HFFc6 (cell line): ENCODE measurements around the gene ITGAX. TPM values are rescaled to one million over a fixed set of nuclear protein-coding genes. Genes with fewer than 3 reads are reported as not detected.

Experiments used
- DNase-seq: peaks from one replicate; pipeline ENCODE4 v3.0.0-alpha.2; 2018
- H3K27ac Mint-ChIP-seq: 2 replicates; pipeline ENCODE4 v1.8.0; 2020; ENCODE audit warnings: mild to moderate bottlenecking, mixed read lengths
- H3K27me3 Mint-ChIP-seq: 2 replicates; pipeline ENCODE4 v1.8.0; 2021; ENCODE audit warnings: mild to moderate bottlenecking, moderate library complexity, mixed read lengths; ENCODE audit not compliant: insufficient read depth
- H3K36me3 Mint-ChIP-seq: 2 replicates; pipeline ENCODE4 v1.8.0; 2021; ENCODE audit warnings: low read depth, mixed read lengths
- H3K4me1 Mint-ChIP-seq: 2 replicates; pipeline ENCODE4 v1.8.0; 2020; ENCODE audit warnings: low read depth, mixed read lengths
- H3K4me3 Mint-ChIP-seq: 2 replicates; pipeline ENCODE4 v1.8.0; 2020; ENCODE audit warnings: mild to moderate bottlenecking, moderate library complexity, mixed read lengths
- H3K9me3 Mint-ChIP-seq: 2 replicates; pipeline ENCODE4 v1.8.0; 2020; ENCODE audit warnings: mild to moderate bottlenecking, mixed read lengths
- total RNA-seq, 6 experiments: library from RNA; stranded (reverse); fragmentation: NEBNext Ultra II Directional; extraction: Animal tissue kit (Norgen Biotek cat#: 25700); gene quantifications; 2 replicates in 1 of 6; 3 replicates in 5 of 6; pipeline ENCODE4 v1.2.3, GENCODE V29; 2021
- TF ChIP-seq, protein P1 (sequence below): fragments of 200-600 bp; sonication (generic); IDR thresholded peaks from 2 replicates; pipeline ENCODE4 v1.5.0; 2021; ENCODE audit warnings: antibody characterized with exemption, mild to moderate bottlenecking

The ITGAX gene
- total RNA-seq, 6 experiments from 2014 or later, result not detected

DNA sequence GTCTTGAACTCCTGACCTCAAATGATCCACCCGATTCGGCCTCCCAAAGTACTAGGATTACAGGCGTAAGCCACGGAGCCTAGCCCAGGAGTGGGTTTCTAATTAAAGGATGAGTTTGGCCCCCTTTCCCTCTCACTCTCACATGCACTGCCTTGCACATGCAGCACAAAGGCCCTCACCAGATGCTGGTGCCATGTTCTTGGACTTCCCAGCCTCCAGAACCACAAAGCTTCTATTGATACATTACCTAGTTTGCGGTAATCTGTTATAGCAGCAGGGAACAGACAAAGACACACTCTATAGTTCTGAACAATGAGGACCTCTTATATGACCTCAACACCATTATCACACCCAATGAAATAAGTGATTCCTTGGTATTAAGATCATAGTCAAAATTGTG lies 20.3 kb downstream of the ITGAX start:
- Mint-ChIP-seq H3K9me3 (no peaks in the 10 kb centered on the region), H3K4me3 (no peak overlapping the region), H3K4me1 (no peaks in the 10 kb centered on the region), H3K27ac (no peak overlapping the region), H3K36me3 (no peaks in the 10 kb centered on the region), H3K27me3 (peaks cover 46% of the 10 kb centered on the region)
- TF ChIP-seq, protein P1, sequence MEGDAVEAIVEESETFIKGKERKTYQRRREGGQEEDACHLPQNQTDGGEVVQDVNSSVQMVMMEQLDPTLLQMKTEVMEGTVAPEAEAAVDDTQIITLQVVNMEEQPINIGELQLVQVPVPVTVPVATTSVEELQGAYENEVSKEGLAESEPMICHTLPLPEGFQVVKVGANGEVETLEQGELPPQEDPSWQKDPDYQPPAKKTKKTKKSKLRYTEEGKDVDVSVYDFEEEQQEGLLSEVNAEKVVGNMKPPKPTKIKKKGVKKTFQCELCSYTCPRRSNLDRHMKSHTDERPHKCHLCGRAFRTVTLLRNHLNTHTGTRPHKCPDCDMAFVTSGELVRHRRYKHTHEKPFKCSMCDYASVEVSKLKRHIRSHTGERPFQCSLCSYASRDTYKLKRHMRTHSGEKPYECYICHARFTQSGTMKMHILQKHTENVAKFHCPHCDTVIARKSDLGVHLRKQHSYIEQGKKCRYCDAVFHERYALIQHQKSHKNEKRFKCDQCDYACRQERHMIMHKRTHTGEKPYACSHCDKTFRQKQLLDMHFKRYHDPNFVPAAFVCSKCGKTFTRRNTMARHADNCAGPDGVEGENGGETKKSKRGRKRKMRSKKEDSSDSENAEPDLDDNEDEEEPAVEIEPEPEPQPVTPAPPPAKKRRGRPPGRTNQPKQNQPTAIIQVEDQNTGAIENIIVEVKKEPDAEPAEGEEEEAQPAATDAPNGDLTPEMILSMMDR, result no peak
- DNase-seq, result no peak

DNA sequence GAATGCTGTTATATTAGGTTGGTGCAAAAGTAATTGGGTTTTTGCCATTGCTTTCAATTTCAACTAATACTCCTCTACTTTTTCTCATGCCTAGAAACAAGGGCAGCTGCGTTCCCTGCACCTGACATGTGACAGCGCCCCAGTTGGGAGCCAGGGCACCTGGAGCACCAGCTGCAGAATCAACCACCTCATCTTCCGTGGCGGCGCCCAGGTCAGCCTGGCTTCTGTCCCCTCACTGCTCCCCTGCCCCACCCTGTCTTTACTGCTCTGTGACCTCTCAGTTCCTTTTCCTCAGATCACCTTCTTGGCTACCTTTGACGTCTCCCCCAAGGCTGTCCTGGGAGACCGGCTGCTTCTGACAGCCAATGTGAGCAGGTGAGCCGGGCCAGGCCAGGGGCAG lies 21.7 kb downstream of the ITGAX start:
- H3K4me3 Mint-ChIP-seq, result no peak overlapping the region
- H3K27me3 Mint-ChIP-seq, result peaks cover 58% of the 10 kb centered on the region
- H3K9me3 Mint-ChIP-seq, result no peaks in the 10 kb centered on the region

DNA sequence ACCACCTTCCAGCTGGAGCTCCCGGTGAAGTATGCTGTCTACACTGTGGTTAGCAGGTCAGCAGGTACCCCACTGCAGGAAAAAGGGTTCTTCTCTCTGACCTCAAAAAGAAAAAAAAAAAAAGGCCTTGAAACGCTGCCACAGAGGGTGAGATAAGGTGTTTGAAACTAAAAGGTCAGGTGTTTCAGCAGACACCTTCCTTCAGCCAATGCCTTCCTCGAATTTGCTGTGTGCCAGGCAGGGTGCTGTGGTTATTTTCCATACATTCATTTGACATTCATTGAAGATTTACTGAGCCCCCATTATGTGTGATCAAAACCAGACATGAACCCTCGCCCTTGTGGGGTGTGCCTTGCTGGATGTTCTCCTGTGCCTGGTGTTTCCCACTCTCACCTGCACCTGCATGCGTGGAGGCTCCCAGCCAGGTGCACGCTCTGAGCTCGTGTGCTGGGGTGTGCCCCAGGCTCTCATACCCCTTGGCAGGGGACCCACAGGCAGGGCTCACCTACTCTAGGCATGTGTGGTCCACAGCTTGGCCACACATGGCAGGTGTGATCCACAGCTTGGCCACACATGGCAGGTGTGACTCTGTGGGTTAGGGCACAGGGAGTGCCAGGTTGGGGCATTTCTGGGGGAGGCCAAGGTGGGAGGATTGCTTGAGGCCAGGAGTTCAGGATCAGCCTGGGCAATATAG lies 22.4 kb downstream of the ITGAX start:
- no peak for DNase-seq
- TF ChIP-seq, protein P1, result no peak
- no peaks in the 10 kb centered on the region for H3K4me1 Mint-ChIP-seq
- H3K4me3 Mint-ChIP-seq, result no peak overlapping the region
- H3K9me3 Mint-ChIP-seq, result no peaks in the 10 kb centered on the region
- peaks cover 57% of the 10 kb centered on the region for H3K27me3 Mint-ChIP-seq
- no peak overlapping the region for H3K27ac Mint-ChIP-seq
- H3K36me3 Mint-ChIP-seq, result no peaks in the 10 kb centered on the region

More for the DNA sequence above, 21.7 kb downstream of the ITGAX start:
- H3K36me3 Mint-ChIP-seq, result no peaks in the 10 kb centered on the region
- no peak overlapping the region for H3K27ac Mint-ChIP-seq
- no peaks in the 10 kb centered on the region for H3K4me1 Mint-ChIP-seq
- DNase-seq, result no peak
- TF ChIP-seq, protein P1, result no peak

DNA sequence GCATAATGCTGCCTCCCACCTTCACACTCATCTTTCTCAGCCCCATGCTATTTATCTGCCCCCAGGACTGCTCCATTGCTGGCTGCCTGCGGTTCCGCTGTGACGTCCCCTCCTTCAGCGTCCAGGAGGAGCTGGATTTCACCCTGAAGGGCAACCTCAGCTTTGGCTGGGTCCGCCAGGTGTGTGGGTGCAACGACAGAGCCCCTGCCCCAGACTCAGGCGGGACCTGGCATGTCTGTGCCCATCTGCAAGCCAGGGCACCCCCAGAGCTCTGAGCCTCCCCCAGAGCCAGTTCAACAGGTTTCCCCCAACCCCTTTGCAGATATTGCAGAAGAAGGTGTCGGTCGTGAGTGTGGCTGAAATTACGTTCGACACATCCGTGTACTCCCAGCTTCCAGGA lies 25.2 kb downstream of the ITGAX start:
- DNase-seq, result no peak
- TF ChIP-seq, protein P1, result no peak
- Mint-ChIP-seq H3K27ac (no peak overlapping the region), H3K27me3 (peaks cover 37% of the 10 kb centered on the region), H3K4me1 (no peaks in the 10 kb centered on the region), H3K36me3 (no peaks in the 10 kb centered on the region), H3K4me3 (no peak overlapping the region), H3K9me3 (no peaks in the 10 kb centered on the region)

DNA sequence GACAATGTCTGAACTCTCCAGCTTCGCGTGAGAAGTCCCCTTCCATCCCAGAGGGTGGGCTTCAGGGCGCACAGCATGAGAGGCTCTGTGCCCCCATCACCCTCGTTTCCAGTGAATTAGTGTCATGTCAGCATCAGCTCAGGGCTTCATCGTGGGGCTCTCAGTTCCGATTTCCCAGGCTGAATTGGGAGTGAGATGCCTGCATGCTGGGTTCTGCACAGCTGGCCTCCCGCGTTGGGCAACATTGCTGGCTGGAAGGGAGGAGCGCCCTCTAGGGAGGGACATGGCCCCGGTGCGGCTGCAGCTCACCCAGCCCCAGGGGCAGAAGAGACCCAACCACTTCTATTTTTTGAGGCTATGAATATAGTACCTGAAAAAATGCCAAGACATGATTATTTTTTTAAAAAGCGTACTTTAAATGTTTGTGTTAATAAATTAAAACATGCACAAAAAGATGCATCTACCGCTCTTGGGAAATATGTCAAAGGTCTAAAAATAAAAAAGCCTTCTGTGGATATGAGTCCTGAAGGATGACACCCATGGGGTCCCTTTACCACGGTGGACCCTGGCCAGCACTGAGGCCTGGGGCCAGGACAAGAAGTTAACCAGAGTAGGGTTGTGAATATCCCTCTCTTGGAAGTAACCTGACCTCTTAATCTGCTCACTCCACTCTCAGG lies 27.6 kb downstream of the ITGAX start:
- H3K27ac Mint-ChIP-seq, result no peak overlapping the region
- peaks cover 12% of the 10 kb centered on the region for H3K4me1 Mint-ChIP-seq
- TF ChIP-seq, protein P1, result peak; percentile 86
- H3K27me3 Mint-ChIP-seq, result peaks cover 25% of the 10 kb centered on the region
- no peaks in the 10 kb centered on the region for H3K9me3 Mint-ChIP-seq
- H3K36me3 Mint-ChIP-seq, result no peaks in the 10 kb centered on the region
- no peak overlapping the region for H3K4me3 Mint-ChIP-seq
- DNase-seq, result peak; percentile 41
